Right atrium auricular region (tissue), 2 donors: ENCODE data around the gene ESRRB. TPM values are rescaled to one million over a fixed set of nuclear protein-coding genes. Genes with fewer than 3 reads are reported as not detected.

Source experiments
- DNase-seq: peaks from one replicate; pipeline ENCODE4 v3.0.0-alpha.2; 2019; ENCODE audit warnings: low spot score
- H3K27ac ChIP-seq, 2 donors: fragments of 200-600 bp; sonication (generic); 1 replicate in 1 of 2; 2 replicates in 1 of 2; pipeline ENCODE4 v1.5.1; 2016 to 2019
- H3K27me3 ChIP-seq, 2 donors: fragments of 200-600 bp; sonication (generic); one replicate each; pipeline versions ENCODE4 v1.5.1 to v1.6.0; 2017 to 2019
- H3K36me3 ChIP-seq: fragments of 200-600 bp; sonication (generic); one replicate; pipeline ENCODE4 v1.5.1; 2016
- H3K4me1 ChIP-seq, 2 donors: fragments of 200-600 bp; sonication (generic); one replicate each; pipeline versions ENCODE4 v1.5.1 to v1.6.0; 2017 to 2019
- H3K4me3 ChIP-seq, 2 donors: fragments of 200-600 bp; sonication (generic); 1 replicate in 1 of 2; 2 replicates in 1 of 2; pipeline ENCODE4 v1.5.1; 2017 to 2019; ENCODE audit warnings: mild to moderate bottlenecking in 1 of 2, moderate library complexity in 1 of 2
- H3K9me3 ChIP-seq, 2 donors: fragments of 200-600 bp; sonication (generic); one replicate each; pipeline ENCODE4 v1.5.1; 2019
- CTCF ChIP-seq, 2 donors: fragments of 200-600 bp; sonication (generic); IDR thresholded peaks; one replicate each; pipeline ENCODE4 v1.5.1; 2019; ENCODE audit warnings: antibody characterized with exemption in 2 of 2
- total RNA-seq, 2 donors: library from RNA; depleted of rRNA; stranded (reverse); fragments of >200 nt; gene quantifications; one replicate each; pipeline ENCODE4 v1.1.0, GENCODE V29; 2016

Gene ESRRB
- total RNA-seq, 2 donors from 2014 or later: 10.0 to 14.8 TPM

- no peaks in the 10 kb centered on the region for H3K4me1 ChIP-seq
- no peaks in the 10 kb centered on the region for H3K27me3 ChIP-seq
- no peaks in the 10 kb centered on the region for H3K9me3 ChIP-seq
- H3K27ac ChIP-seq: no peak overlapping the region
- no peak overlapping the region for H3K4me3 ChIP-seq
- no peak for DNase-seq
- no peaks in the 10 kb centered on the region for H3K36me3 ChIP-seq
- TF ChIP-seq CTCF (IDR thresholded peaks at IDR 0.05): no peak
Measured at GRCh38 chr14:76422662-76423061, 46.7 kb downstream of the ESRRB start.

- no peaks in the 10 kb centered on the region for H3K36me3 ChIP-seq
- TF ChIP-seq CTCF (IDR thresholded peaks at IDR 0.05): no peak
Measured at GRCh38 chr14:76423534-76423933, 47.6 kb downstream of the ESRRB start.

GRCh38 chr14:76424359-76424758, 48.4 kb downstream of the ESRRB start:
- H3K4me3 ChIP-seq: no peak overlapping the region
- DNase-seq: no peak
- H3K27ac ChIP-seq: no peak overlapping the region
- TF ChIP-seq CTCF (IDR thresholded peaks at IDR 0.05): no peak
- no peaks in the 10 kb centered on the region for H3K9me3 ChIP-seq
- H3K27me3 ChIP-seq: no peaks in the 10 kb centered on the region
- no peaks in the 10 kb centered on the region for H3K4me1 ChIP-seq
- H3K36me3 ChIP-seq: no peaks in the 10 kb centered on the region

More at GRCh38 chr14:76423534-76423933, 47.6 kb downstream of the ESRRB start:
- H3K27me3 ChIP-seq: no peaks in the 10 kb centered on the region
- H3K4me3 ChIP-seq: no peak overlapping the region
- DNase-seq: no peak
- no peaks in the 10 kb centered on the region for H3K4me1 ChIP-seq
- no peaks in the 10 kb centered on the region for H3K9me3 ChIP-seq
- H3K27ac ChIP-seq: no peak overlapping the region

GRCh38 chr14:76426161-76426696, 50.3 kb downstream of the ESRRB start:
- Histone ChIP-seq H3K9me3 (no peaks in the 10 kb centered on the region), H3K27me3 (no peaks in the 10 kb centered on the region), H3K4me1 (no peaks in the 10 kb centered on the region), H3K4me3 (no peak overlapping the region), H3K27ac (no peak overlapping the region), H3K36me3 (no peaks in the 10 kb centered on the region)
- TF ChIP-seq CTCF (IDR thresholded peaks at IDR 0.05): no peak
- no peak for DNase-seq

GRCh38 chr14:76428611-76429010, 52.7 kb downstream of the ESRRB start:
- Histone ChIP-seq H3K27ac (no peak overlapping the region), H3K36me3 (no peaks in the 10 kb centered on the region), H3K27me3 (no peaks in the 10 kb centered on the region), H3K9me3 (no peaks in the 10 kb centered on the region), H3K4me3 (no peak overlapping the region), H3K4me1 (no peaks in the 10 kb centered on the region)
- no peak for DNase-seq
- TF ChIP-seq CTCF (IDR thresholded peaks at IDR 0.05): no peak

- no peak overlapping the region for H3K4me3 ChIP-seq
- no peak for TF ChIP-seq CTCF (IDR thresholded peaks at IDR 0.05)
- no peaks in the 10 kb centered on the region for H3K4me1 ChIP-seq
- H3K27me3 ChIP-seq: no peaks in the 10 kb centered on the region
- no peak for DNase-seq
- no peak overlapping the region for H3K27ac ChIP-seq
- H3K36me3 ChIP-seq: no peaks in the 10 kb centered on the region
- no peaks in the 10 kb centered on the region for H3K9me3 ChIP-seq
Measured at GRCh38 chr14:76430017-76430416, 54.1 kb downstream of the ESRRB start.
